HEK293 (cell line): ENCODE data around the gene EML6.

Source experiments
- CTCF ChIP-seq: fragments of 450-650 bp; formaldehyde crosslinking; IDR thresholded peaks from 2 replicates; pipeline ENCODE4 v1.5.1; 2016; ENCODE audit warnings: missing biosample characterization, missing genetic modification characterization
- REST ChIP-seq: fragments of 450-650 bp; formaldehyde crosslinking; IDR thresholded peaks from 2 replicates; pipeline ENCODE4 v1.5.1; 2016; ENCODE audit warnings: missing biosample characterization, missing genetic modification characterization
- ZBTB49 ChIP-seq: fragments of 450-650 bp; formaldehyde crosslinking; IDR thresholded peaks from 2 replicates; pipeline ENCODE4 v1.5.1; 2016; ENCODE audit warnings: missing biosample characterization, missing genetic modification characterization, low read depth

GRCh38 chr2:54770211-54770610 is 46.7 kb downstream of the EML6 start:
- TF ChIP-seq ZBTB49 (tag by site-specific recombination) (no peak), CTCF (tag by site-specific recombination) (no peak), REST (tag by site-specific recombination) (no peak)
